ENCODE data around the gene SPRY1.

The SPRY1 gene

GRCh38 chr4:123378794-123379193 lies 17.8 kb upstream of the SPRY1 start:
- no peak for FAIRE-seq
- no peak for DNase-seq (ENCODE audit: insufficient read length, low spot score)

DNA sequence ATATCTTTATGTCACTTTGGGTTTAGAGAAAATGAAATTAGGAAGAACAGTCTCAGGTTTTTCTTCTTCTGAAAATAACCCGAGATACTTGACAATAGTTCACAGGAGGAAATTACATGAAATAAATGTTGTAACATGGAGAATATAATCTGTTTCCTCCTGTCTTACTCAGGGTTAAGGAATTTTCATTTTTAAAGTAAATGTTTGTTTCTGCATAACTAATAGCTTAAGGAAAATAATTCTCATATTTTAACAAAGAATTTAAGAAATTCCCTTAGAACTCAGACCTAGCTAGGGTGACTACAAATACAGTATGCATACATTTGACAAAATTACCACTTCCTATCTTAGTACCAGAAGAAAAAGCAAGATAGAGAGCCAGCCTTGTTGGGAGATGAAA lies 17.2 kb upstream of the SPRY1 start:
- FAIRE-seq = no peak
- no peak for DNase-seq (ENCODE audit: insufficient read length, low spot score)

DNA sequence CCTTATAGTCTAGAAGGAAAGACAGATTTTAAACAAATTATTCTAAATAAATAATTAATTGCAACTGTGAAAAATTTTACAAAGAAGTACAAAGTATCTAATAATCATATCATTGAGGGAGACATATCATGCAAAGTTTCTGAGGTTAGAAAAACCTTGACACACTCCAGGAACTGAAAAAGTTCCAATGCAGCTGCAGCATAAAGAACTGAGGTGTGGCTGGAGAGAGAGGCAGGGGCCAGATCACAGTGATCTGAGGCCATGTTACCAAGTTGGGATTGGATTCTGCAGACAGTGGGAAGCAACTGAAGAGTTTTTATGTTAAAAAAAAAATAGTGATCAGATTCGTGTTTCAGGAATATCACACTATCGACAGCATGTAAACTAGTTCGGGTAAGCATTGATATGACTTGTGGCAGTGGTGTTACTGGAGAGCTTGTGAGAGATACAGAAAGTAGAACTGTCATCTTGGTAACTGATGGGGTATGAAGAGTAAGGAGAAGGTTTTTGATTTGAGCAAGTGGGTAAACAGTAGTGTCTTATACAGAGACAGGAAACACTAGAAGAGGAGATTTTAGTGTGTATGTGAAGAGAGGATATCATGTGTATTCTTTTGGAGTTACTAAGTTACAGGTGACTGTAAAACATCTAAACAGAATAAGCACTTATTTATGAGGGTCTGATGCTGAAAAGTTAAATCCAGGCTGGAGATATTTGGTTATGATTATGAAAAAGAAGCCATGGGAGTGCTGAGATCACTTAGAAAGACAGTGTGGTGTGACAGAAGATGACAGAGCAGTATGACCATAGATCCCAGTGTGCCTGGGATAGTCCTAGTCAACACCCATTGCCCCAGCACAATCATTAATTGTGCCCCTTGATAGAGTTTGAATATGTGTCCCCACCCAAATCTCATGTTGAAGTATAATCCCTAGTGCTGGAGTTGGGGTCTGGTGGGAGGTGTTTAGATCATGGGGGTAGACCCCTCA lies 15.6 kb upstream of the SPRY1 start:
- FAIRE-seq = no peak
- no peak for DNase-seq (ENCODE audit: insufficient read length, low spot score)

- FAIRE-seq = no peak
- DNase-seq (ENCODE audit: insufficient read length, low spot score) = no peak
These were observed 14.6 kb upstream of the SPRY1 start for GRCh38 chr4:123381996-123382395.

DNA sequence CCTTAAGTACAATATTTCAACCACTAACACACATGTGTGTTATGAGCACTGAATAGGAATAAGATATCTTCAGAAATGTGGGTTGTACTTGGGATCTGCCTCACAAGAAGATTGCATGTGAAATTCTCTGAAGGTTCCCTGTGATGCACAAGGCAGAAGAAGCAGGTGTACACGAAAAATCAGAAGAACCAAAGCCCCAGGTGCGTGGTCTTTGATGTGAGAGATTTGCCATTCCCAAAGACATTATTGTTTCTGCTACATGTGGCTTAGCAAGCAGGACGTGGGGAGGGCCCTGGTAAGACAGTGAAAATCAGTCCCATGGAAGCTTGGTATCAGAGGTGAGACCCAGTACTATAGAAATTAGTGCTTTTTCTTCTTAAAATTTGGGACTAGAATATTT lies 13.0 kb upstream of the SPRY1 start:
- FAIRE-seq = no peak

GRCh38 chr4:123386609-123387008 lies 10.0 kb upstream of the SPRY1 start:
- FAIRE-seq (no peak), DNase-seq (ENCODE audit: insufficient read length, low spot score) (no peak)

More for the DNA sequence above, 13.0 kb upstream of the SPRY1 start:
- DNase-seq (ENCODE audit: insufficient read length, low spot score) = no peak

DNA sequence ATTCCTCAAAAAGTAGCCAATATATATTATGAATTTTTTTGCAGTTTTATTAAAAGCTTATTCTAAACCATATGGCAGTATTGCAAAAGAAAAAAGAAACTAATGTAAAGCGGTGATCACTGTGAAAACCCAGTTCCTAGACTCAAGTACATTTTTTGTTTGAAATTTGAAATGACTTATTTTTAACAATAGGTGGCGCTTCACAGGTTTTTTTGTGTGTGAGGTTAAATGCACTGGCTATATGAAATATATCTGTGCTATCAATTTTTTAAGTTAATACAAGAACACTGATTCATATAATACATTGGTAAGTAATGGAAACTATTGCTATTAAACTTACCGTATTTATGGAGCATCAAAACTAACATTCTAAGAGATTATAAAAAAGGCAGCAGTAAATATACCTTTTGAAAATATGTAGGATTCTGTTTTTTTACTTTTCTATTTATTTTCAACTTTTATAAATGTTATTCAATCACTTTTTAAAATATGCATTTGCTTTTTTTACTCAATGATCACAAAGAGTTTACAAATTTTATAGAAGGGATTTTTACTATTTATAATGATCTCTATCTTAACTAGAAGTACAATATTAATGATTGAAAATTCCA lies 5.6 kb upstream of the SPRY1 start:
- DNase-seq (ENCODE audit: insufficient read length, low spot score) (no peak), FAIRE-seq (no peak)

DNA sequence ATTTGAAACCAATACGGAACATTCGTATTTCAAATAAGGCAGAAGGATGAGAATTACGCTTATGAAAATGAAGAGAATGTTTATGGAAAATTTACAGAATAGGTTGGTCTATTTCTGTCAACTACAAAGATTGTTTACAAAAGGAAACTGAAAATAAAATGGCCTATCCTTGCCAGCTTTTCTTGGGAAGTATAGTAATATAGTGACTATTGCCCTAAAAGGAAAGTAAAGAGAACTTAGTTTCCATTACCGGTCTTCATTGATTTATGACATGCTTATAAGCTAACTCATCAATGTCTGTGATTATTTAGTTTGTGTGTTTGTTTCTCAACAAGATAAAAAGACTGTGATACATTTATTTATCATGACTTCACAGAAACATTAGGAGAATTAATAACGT lies 2.9 kb upstream of the SPRY1 start:
- FAIRE-seq (no peak), DNase-seq (ENCODE audit: insufficient read length, low spot score) (no peak)

- FAIRE-seq = no peak
These were observed 810 bp downstream of the SPRY1 start for GRCh38 chr4:123397144-123398065.

DNA sequence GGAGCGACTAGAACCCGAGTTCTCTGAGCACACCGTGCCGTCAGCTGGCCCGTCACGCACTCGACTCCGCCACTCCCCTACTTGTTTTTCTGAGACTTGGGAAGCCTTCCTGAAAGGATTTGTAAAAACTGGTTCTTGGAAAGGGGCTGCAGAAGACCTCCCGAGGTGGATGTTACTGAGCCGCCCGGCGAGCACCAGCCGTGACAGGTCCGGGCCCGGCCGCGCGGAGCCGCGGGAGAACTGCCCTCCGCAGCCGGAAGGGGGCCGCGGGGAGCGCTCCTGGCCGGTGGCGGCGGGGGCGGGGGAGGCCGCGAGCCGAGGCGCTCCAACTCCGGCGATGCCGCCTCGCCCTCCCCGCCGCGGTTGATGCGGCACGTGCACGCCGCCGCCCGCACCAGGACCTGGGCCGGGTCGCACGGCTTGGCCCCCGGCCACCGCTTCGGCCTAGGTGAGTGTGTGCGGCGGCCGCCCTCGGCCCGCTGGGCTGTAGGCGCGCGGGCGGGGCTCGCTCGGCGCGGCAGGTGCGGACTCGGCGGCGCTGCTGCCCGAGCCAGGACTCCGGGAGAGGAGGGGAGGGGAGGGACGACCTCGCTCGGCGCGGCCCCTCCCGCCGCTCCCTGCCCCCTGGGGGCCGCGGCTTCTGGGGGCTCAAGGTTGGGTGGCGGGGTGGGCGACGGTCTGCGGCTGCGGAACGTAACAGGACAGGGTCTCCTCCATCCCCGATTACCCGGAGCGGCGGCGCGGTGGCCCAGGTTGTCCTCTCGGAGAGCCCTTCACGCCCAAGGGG lies 1.7 kb downstream of the SPRY1 start:
- DNase-seq (ENCODE audit: insufficient read length, low spot score) = peak; percentile 41

More at GRCh38 chr4:123397144-123398065, 810 bp downstream of the SPRY1 start:
- no peak for DNase-seq (ENCODE audit: insufficient read length, low spot score)

GRCh38 chr4:123398853-123399626 lies 2.4 kb downstream of the SPRY1 start:
- FAIRE-seq = peak; percentile 95

More for the DNA sequence above, 1.7 kb downstream of the SPRY1 start:
- peak; percentile 75 for FAIRE-seq

DNA sequence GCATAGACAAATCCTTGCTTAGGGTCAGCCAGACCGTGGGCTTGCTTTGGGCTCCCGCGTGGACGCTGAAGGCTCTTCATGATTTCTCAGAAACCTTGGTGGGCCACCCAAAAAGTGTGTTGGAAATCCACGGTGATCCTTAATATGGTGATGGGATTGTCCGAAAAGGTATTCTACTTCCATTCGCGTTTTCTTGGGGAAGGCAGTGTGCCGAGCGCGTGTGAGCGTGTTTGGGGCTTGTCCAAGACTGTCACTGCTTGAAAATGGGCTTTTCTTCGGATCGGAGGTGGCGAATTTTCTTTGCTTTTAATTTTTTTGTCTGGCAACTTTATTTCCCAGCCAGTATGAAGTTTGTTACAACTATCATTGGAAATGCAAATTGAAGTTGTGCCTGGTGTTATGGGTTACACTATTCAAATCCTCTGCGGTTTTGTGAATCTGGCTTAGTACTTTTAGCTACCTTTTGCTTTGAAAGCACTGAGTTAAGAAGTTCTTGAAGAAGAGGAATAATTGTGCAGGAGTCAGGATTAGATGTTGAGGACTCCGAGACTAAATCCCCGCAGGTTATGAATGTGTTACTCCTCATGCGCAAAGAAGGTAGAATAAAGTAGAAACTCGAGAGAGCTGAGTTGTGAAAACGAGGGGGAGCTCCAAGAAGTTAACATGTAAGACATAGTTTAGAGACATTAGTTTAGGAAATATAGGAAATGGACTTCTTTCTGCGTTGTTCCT lies 3.2 kb downstream of the SPRY1 start:
- FAIRE-seq (no peak), DNase-seq (ENCODE audit: insufficient read length, low spot score) (no peak)

More at GRCh38 chr4:123398853-123399626, 2.4 kb downstream of the SPRY1 start:
- DNase-seq (ENCODE audit: insufficient read length, low spot score) = no peak

DNA sequence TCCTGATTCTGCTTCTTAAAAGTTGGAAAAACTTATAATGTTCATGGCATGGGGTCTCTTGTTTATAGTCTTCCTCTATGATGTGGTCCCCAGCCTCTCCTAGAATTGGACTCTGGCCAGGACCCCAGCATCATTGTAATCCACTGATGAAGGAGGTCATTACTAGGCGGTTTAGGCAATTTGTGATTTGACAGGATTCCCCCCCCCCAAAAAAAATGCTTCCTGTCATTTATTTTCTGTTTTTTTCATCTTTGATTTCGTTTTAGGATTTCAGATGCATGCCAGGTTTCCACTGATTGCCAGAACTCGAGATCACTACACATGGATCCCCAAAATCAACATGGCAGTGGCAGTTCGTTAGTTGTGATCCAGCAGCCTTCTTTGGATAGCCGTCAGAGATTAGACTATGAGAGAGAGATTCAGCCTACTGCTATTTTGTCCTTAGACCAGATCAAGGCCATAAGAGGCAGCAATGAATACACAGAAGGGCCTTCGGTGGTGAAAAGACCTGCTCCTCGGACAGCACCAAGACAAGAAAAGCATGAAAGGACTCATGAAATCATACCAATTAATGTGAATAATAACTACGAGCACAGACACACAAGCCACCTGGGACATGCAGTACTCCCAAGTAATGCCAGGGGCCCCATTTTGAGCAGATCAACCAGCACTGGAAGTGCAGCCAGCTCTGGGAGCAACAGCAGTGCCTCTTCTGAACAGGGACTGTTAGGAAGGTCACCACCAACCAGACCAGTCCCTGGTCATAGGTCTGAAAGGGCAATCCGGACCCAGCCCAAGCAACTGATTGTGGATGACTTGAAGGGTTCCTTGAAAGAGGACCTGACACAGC lies 4.9 kb downstream of the SPRY1 start:
- no peak for DNase-seq (ENCODE audit: insufficient read length, low spot score)
- peak; percentile 33 for FAIRE-seq

DNA sequence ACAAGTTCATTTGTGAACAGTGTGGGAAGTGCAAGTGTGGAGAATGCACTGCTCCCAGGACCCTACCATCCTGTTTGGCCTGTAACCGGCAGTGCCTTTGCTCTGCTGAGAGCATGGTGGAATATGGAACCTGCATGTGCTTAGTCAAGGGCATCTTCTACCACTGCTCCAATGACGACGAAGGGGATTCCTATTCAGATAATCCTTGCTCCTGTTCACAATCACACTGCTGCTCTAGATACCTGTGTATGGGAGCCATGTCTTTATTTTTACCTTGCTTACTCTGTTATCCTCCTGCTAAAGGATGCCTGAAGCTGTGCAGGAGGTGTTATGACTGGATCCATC lies 5.5 kb downstream of the SPRY1 start:
- DNase-seq (ENCODE audit: insufficient read length, low spot score) (no peak), FAIRE-seq (no peak)

- DNase-seq (ENCODE audit: insufficient read length, low spot score) = no peak
- no peak for FAIRE-seq
These were observed 6.5 kb downstream of the SPRY1 start for GRCh38 chr4:123403080-123403604.

DNA sequence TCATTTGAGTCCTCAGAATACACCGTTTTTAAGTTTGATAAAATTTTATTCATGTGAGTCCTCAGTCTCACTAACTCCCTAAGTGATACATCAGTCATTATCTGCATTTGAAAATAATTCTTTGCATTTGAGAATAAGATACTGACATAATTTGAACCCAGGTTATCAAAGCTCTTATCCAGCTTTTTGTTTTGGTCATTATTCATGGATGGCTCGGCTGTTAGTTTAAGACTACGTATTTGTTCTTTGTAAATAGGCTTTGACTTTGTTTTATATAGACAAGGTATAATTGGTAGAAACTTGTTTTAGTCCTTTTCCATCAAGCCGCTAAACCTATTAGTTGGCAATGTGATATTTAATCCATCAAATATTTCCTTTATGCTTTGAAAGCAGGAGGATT lies 7.9 kb downstream of the SPRY1 start:
- DNase-seq (ENCODE audit: insufficient read length, low spot score) = no peak
- no peak for FAIRE-seq

- FAIRE-seq = peak; percentile 74
- DNase-seq (ENCODE audit: insufficient read length, low spot score) = no peak
These were observed 8.8 kb downstream of the SPRY1 start for GRCh38 chr4:123405267-123405865.
